H9 (cell line): ENCODE results near the gene KIF26A. TPM values are rescaled to one million over a fixed set of nuclear protein-coding genes. Genes with fewer than 3 reads are reported as not detected.

Experiments used
- DNase-seq: peaks from one replicate; pipeline ENCODE4 v3.0.0-alpha.2; 2017
- H2AFZ ChIP-seq: one replicate; pipeline ENCODE4 v1.6.1; 2013; ENCODE audit warnings: mild to moderate bottlenecking, low read length, control low read depth, moderate library complexity
- H2AK5ac ChIP-seq: 2 replicates; pipeline ENCODE4 v1.6.1; 2013; ENCODE audit warnings: low read length, control low read depth, mixed read lengths; ENCODE audit not compliant: insufficient read length
- H2BK120ac ChIP-seq: one replicate; pipeline ENCODE4 v1.6.1; 2013; ENCODE audit warnings: low read depth, mild to moderate bottlenecking, low read length, control low read depth, inconsistent platforms; ENCODE audit not compliant: poor library complexity, severe bottlenecking
- H2BK12ac ChIP-seq: 2 replicates; pipeline ENCODE4 v1.6.1; 2013; ENCODE audit warnings: low read length, control low read depth, mixed read lengths, low read depth; ENCODE audit not compliant: insufficient read length
- H2BK15ac ChIP-seq: 2 replicates; pipeline ENCODE4 v1.6.1; 2013; ENCODE audit warnings: low read depth, low read length, control low read depth
- H2BK20ac ChIP-seq: one replicate; pipeline ENCODE4 v1.6.1; 2013; ENCODE audit warnings: low read depth, mild to moderate bottlenecking, low read length, control low read depth, inconsistent platforms; ENCODE audit not compliant: poor library complexity, severe bottlenecking
- H2BK5ac ChIP-seq: 2 replicates; pipeline ENCODE4 v1.6.1; 2013; ENCODE audit warnings: low read length, control low read depth, mixed read lengths; ENCODE audit not compliant: insufficient read length
- H3K14ac ChIP-seq: 2 replicates; pipeline ENCODE4 v1.6.1; 2013; ENCODE audit warnings: low read length, control low read depth; ENCODE audit not compliant: insufficient read depth
- H3K18ac ChIP-seq: 2 replicates; pipeline ENCODE4 v1.6.1; 2013; ENCODE audit warnings: low read depth, mild to moderate bottlenecking, mixed read lengths, low read length, control low read depth; ENCODE audit not compliant: insufficient read length
- H3K23ac ChIP-seq: 2 replicates; pipeline ENCODE4 v1.6.1; 2013; ENCODE audit warnings: low read length, control low read depth, mixed read lengths, low read depth; ENCODE audit not compliant: insufficient read length
- H3K23me2 ChIP-seq: 2 replicates; pipeline ENCODE4 v1.6.1; 2013; ENCODE audit warnings: low read depth, mild to moderate bottlenecking, mixed read lengths, low read length, control low read depth; ENCODE audit not compliant: insufficient read length, poor library complexity, severe bottlenecking
- H3K27ac ChIP-seq: 2 replicates; pipeline ENCODE4 v1.5.1; 2013; ENCODE audit warnings: low read length, control low read depth, mixed read lengths, low read depth; ENCODE audit not compliant: insufficient read length
- H3K27me3 ChIP-seq: 2 replicates; pipeline ENCODE4 v1.6.1; 2013; ENCODE audit warnings: low read length, control low read depth, inconsistent platforms; ENCODE audit not compliant: insufficient read depth
- H3K4ac ChIP-seq: 2 replicates; pipeline ENCODE4 v1.6.1; 2013; ENCODE audit warnings: low read depth, mild to moderate bottlenecking, control low read depth, inconsistent platforms, low read length, moderate library complexity
- H3K4me1 ChIP-seq: 2 replicates; pipeline ENCODE4 v1.6.1; 2013; ENCODE audit warnings: low read length, control low read depth, inconsistent platforms; ENCODE audit not compliant: insufficient read depth
- H3K4me2 ChIP-seq: 2 replicates; pipeline ENCODE4 v1.6.1; 2013; ENCODE audit warnings: low read length, control low read depth, mixed read lengths; ENCODE audit not compliant: insufficient read length, insufficient read depth
- H3K56ac ChIP-seq: 2 replicates; pipeline ENCODE4 v1.6.1; 2013; ENCODE audit warnings: low read depth, mild to moderate bottlenecking, mixed read lengths, low read length, control low read depth; ENCODE audit not compliant: insufficient read length
- H3K79me1 ChIP-seq: 2 replicates; pipeline ENCODE4 v1.6.1; 2013; ENCODE audit warnings: low read depth, mild to moderate bottlenecking, moderate library complexity, low read length, control low read depth, inconsistent platforms; ENCODE audit not compliant: insufficient read depth, poor library complexity, severe bottlenecking
- H3K79me2 ChIP-seq: 2 replicates; pipeline ENCODE4 v1.6.1; 2013; ENCODE audit warnings: low read length, control low read depth, inconsistent platforms; ENCODE audit not compliant: insufficient read depth
- H3K9ac ChIP-seq: 2 replicates; pipeline ENCODE4 v1.6.1; 2013; ENCODE audit warnings: low read length, control low read depth, mixed read lengths; ENCODE audit not compliant: insufficient read length; ENCODE audit errors: extremely low read depth
- H3K9me3 ChIP-seq: one replicate; pipeline ENCODE4 v1.6.1; 2013; ENCODE audit warnings: low read depth, low read length, inconsistent platforms; ENCODE audit not compliant: control insufficient read depth
- H3T11ph ChIP-seq: one replicate; pipeline ENCODE4 v1.6.1; 2013; ENCODE audit warnings: mild to moderate bottlenecking, low read length, control low read depth, inconsistent platforms
- H4K20me1 ChIP-seq: one replicate; pipeline ENCODE4 v1.6.1; 2013; ENCODE audit not compliant: control insufficient read depth, insufficient read length, insufficient read depth
- H4K5ac ChIP-seq: 2 replicates; pipeline ENCODE4 v1.6.1; 2013; ENCODE audit warnings: low read depth, mild to moderate bottlenecking, mixed read lengths, low read length, control low read depth; ENCODE audit not compliant: insufficient read length
- H4K8ac ChIP-seq: replicated peaks from 2 replicates; pipeline ENCODE4 v1.6.1; 2013; ENCODE audit warnings: low read length, control low read depth, mixed read lengths, low read depth; ENCODE audit not compliant: insufficient read length
- H4K91ac ChIP-seq: 2 replicates; pipeline ENCODE4 v1.6.1; 2013; ENCODE audit warnings: low read depth, mild to moderate bottlenecking, moderate library complexity, mixed read lengths, low read length, control low read depth; ENCODE audit not compliant: insufficient read length
- H3K27ac Mint-ChIP-seq, 3 experiments: 2 replicates in 2 of 3; 3 replicates in 1 of 3; pipeline ENCODE4 v1.8.0; 2020 to 2021; ENCODE audit warnings: mixed read lengths in 3 of 3, mild to moderate bottlenecking in 1 of 3, moderate library complexity in 1 of 3
- H3K27me3 Mint-ChIP-seq: 2 replicates; pipeline ENCODE4 v1.8.0; 2021; ENCODE audit warnings: low read depth, mild to moderate bottlenecking, moderate library complexity, mixed read lengths
- H3K36me3 Mint-ChIP-seq, 3 experiments: 2 replicates in 2 of 3; 3 replicates in 1 of 3; pipeline ENCODE4 v1.8.0; 2020 to 2021; ENCODE audit warnings: low read depth in 3 of 3, mixed read lengths in 3 of 3; ENCODE audit not compliant: insufficient read depth in 1 of 3
- H3K4me1 Mint-ChIP-seq, 2 experiments: 2 replicates each; pipeline ENCODE4 v1.8.0; 2020; ENCODE audit warnings: mixed read lengths in 2 of 2
- H3K4me3 Mint-ChIP-seq, 2 experiments: 2 replicates in 1 of 2; 3 replicates in 1 of 2; pipeline ENCODE4 v1.8.0; 2020 to 2021; ENCODE audit warnings: mild to moderate bottlenecking in 2 of 2, mixed read lengths in 2 of 2, moderate library complexity in 1 of 2
- H3K9me3 Mint-ChIP-seq, 2 experiments: 2 replicates in 1 of 2; 3 replicates in 1 of 2; pipeline ENCODE4 v1.8.0; 2020; ENCODE audit warnings: mild to moderate bottlenecking in 2 of 2, mixed read lengths in 2 of 2, moderate library complexity in 1 of 2
- CTCF ChIP-seq: fragments of 200-600 bp; sonication (generic); conservative IDR thresholded peaks from 3 replicates; pipeline ENCODE4 v1.8.0; 2021; ENCODE audit warnings: antibody characterized with exemption, mild to moderate bottlenecking
- WGBS: extraction: QIAGEN DNeasy Blood & Tissue Kit; methylation state at CpG from one replicate; pipeline ENCODE4 v1.1.7; 2013; ENCODE audit warnings: missing lambda C conversion rate, low lambda C conversion rate, mixed read lengths; ENCODE audit not compliant: insufficient read length; ENCODE audit errors: extremely low coverage; 5-methylcytosine and 5-hydroxymethylcytosine counted together
- total RNA-seq: library from RNA; stranded (reverse); gene quantifications from 2 replicates; pipeline ENCODE4 v1.2.1, GENCODE V29; 2021

Gene KIF26A
- total RNA-seq, 1 experiment from 2014 or later: 44.2 TPM

GRCh38 chr14:104091927-104092771, 46.2 kb upstream of the KIF26A start:
- Histone ChIP-seq H3K23me2 (no peaks in the 10 kb centered on the region), H2BK5ac (no peak overlapping the region), H2BK15ac (no peak overlapping the region), H3K4me2 (no peak overlapping the region), H3K79me1 (no peaks in the 10 kb centered on the region), H4K8ac (no peak overlapping the region), H3K56ac (no peak overlapping the region), H3K27ac (no peak overlapping the region), H2AK5ac (no peak overlapping the region), H2AFZ (no peak overlapping the region), H2BK20ac (no peak overlapping the region), H3K4me1 (no peaks in the 10 kb centered on the region), H3K23ac (no peak overlapping the region), H4K5ac (no peak overlapping the region), H3K9me3 (no peaks in the 10 kb centered on the region), H3K14ac (no peak overlapping the region), H3T11ph (no peak overlapping the region), H2BK120ac (no peak overlapping the region), H3K18ac (no peak overlapping the region), H3K79me2 (no peaks in the 10 kb centered on the region), H2BK12ac (no peak overlapping the region), H3K27me3 (no peaks in the 10 kb centered on the region), H3K9ac (no peak overlapping the region), H3K4ac (no peak overlapping the region), H4K20me1 (no peaks in the 10 kb centered on the region), H4K91ac (no peak overlapping the region)
- Mint-ChIP-seq H3K9me3 (no peaks in the 10 kb centered on the region; a peak in 2 of 5 replicates), H3K27ac (no peak overlapping the region; a peak in 1 of 7 replicates), H3K36me3 (no peaks in the 10 kb centered on the region), H3K27me3 (peaks cover 12% of the 10 kb centered on the region), H3K4me1 (peaks cover 6 to 8% of the 10 kb centered on the region in 2 experiments), H3K4me3 (no peak overlapping the region)
- no peak for DNase-seq
- TF ChIP-seq CTCF: no peak
- no CpG with 5 or more reads among the region's 23 CpGs for WGBS
